GM03348 (cell line): ENCODE data around the gene MPND.

Experiments
- DNase-seq: peaks from one replicate; pipeline ENCODE4 v3.0.0; 2012; ENCODE audit warnings: low spot score

The MPND gene

GRCh38 chr19:4403005-4403761 is 59.8 kb downstream of the MPND start:
- no peak for DNase-seq

- no peak for DNase-seq
These were observed 62.6 kb downstream of the MPND start for GRCh38 chr19:4405977-4406376.

GRCh38 chr19:4406626-4407025 is 63.3 kb downstream of the MPND start:
- DNase-seq, result no peak

- DNase-seq, result no peak
These were observed 66.0 kb downstream of the MPND start for GRCh38 chr19:4409123-4409933.
